Measurements from ENCODE around the gene MKI67. TPM values are rescaled to one million over a fixed set of nuclear protein-coding genes. Genes with fewer than 3 reads are reported as not detected.

MKI67 gene
- total and polyA plus RNA-seq, 2 of the 4 experiments (the other 2 are of a cell fraction) = 13.5 to 36.4 TPM

GRCh38 chr10:128147064-128147463 is 20.8 kb upstream of the MKI67 start:
- H2BK20ac ChIP-seq (ENCODE audit: low read depth, low read length) = no peak overlapping the region
- no peak overlapping the region for H2BK5ac ChIP-seq (ENCODE audit: low read depth, low read length, poor library complexity, severe bottlenecking)
- no peak overlapping the region for H2BK120ac ChIP-seq (ENCODE audit: low read depth, low read length)
- H3K4me2 ChIP-seq (ENCODE audit: low read depth, low read length) = no peak overlapping the region
- no peak overlapping the region for H4K5ac ChIP-seq (ENCODE audit: low read depth, low read length)
- H2AK9ac ChIP-seq (replicated peaks; ENCODE audit: low read depth, low read length, poor library complexity) = no peak overlapping the region
- H3K27me3 ChIP-seq (ENCODE audit: control insufficient read depth, insufficient read depth, low read length) = peaks cover 7% of the 10 kb centered on the region; the same call in 1 of the 2 replicates
- H3K4ac ChIP-seq (ENCODE audit: low read depth, low read length) = no peak overlapping the region
- peaks cover 2% of the 10 kb centered on the region for H3K4me1 ChIP-seq (ENCODE audit: control insufficient read depth, insufficient read depth, low read length)
- no peaks in the 10 kb centered on the region for H3K79me1 ChIP-seq (ENCODE audit: low read depth in 1 of 2, low read length in 2 of 2)
- dilution Hi-C loops (cut with HindIII; ENCODE audit: low sequenced_read_pairs, unreplicated experiment) (no loop called here), in situ Hi-C loops (cut with MboI; ENCODE audit: low sequenced_read_pairs) (no loop called here), intact Hi-C loops (cut with micrococcal nuclease) (loop anchor here (2.0 kb wide), 1 partner anchor 20 kb away; the partner anchor contains the start of gene MKI67)
- DNase-seq = no peak
- WGBS, 2 experiments (ENCODE audit: extremely low coverage in 2 of 2, insufficient read length in 1 of 2) = no CpG with 5 or more reads among the region's 4 CpGs
- H3K27ac ChIP-seq (ENCODE audit: insufficient read depth, low read length) = no peak overlapping the region
- no peaks in the 10 kb centered on the region for H3K9me1 ChIP-seq (ENCODE audit: insufficient read depth, low read length)
- H4K20me1 ChIP-seq (ENCODE audit: insufficient read depth, low read length) = no peaks in the 10 kb centered on the region
- H3K36me3 ChIP-seq (ENCODE audit: control insufficient read depth, insufficient read depth, low read length) = no peaks in the 10 kb centered on the region
- ATAC-seq (ENCODE audit: low read depth) = no peak
- H3K14ac ChIP-seq (replicated peaks; ENCODE audit: low read depth, low read length) = no peak overlapping the region
- TF ChIP-seq ELK1 (IDR thresholded peaks at IDR 0.05; ENCODE audit: borderline replicate concordance, low read depth, low read length) (no peak), SMC3 (IDR thresholded peaks at IDR 0.05; ENCODE audit: low read depth, low read length) (no peak), CHD1 (IDR thresholded peaks at IDR 0.05; ENCODE audit: low read depth, low read length) (no peak), MAZ (IDR thresholded peaks at IDR 0.05; ENCODE audit: borderline replicate concordance, low read depth, low read length) (no peak), RFX5 (IDR thresholded peaks at IDR 0.05; ENCODE audit: low read depth, low read length) (no peak), CTCF (conservative IDR thresholded peaks at IDR 0.05; ENCODE audit: low read depth, low read length) (no peak), USF2 (IDR thresholded peaks at IDR 0.05; ENCODE audit: low read depth, low read length) (no peak), BHLHE40 (IDR thresholded peaks at IDR 0.05; ENCODE audit: low read depth, low read length) (no peak), RCOR1 (IDR thresholded peaks at IDR 0.05; ENCODE audit: insufficient replicate concordance, low read length) (no peak), NFE2L2 (IDR thresholded peaks at IDR 0.05; ENCODE audit: low read depth, low read length) (no peak), MXI1 (IDR thresholded peaks at IDR 0.05; ENCODE audit: borderline replicate concordance, low read depth, low read length) (no peak), POLR2A (IDR thresholded peaks at IDR 0.05; ENCODE audit: low read depth, low read length) (no peak), CEBPB (IDR thresholded peaks at IDR 0.05; ENCODE audit: low read depth, low read length) (no peak), MAFK (IDR thresholded peaks at IDR 0.05; ENCODE audit: low read depth, low read length) (no peak), RAD21 (IDR thresholded peaks at IDR 0.05; ENCODE audit: low read length) (no peak), FOS (IDR thresholded peaks at IDR 0.05; ENCODE audit: low read depth, low read length) (no peak)
- no peak overlapping the region for H3K18ac ChIP-seq (ENCODE audit: low read depth, low read length)
- H4K8ac ChIP-seq (ENCODE audit: low read depth in 2 of 2, low read length in 2 of 2) = no peak overlapping the region
- no peak overlapping the region for H3K23ac ChIP-seq (ENCODE audit: low read depth, low read length)
- no peak overlapping the region for H4K91ac ChIP-seq (ENCODE audit: insufficient read depth, low read depth, low read length)
- H3K9me3 ChIP-seq (ENCODE audit: control insufficient read depth, insufficient read depth, low read length) = no peaks in the 10 kb centered on the region
- ChIA-PET POLR2A (ENCODE audit: unreplicated experiment) (no interaction called here), CTCF (no interaction called here)
- H3K56ac ChIP-seq (ENCODE audit: extremely low read depth, insufficient read depth, low read length) = no peak overlapping the region
- no peak overlapping the region for H2AFZ ChIP-seq (replicated peaks; ENCODE audit: low read length, poor library complexity)
- H2AK5ac ChIP-seq (ENCODE audit: low read depth, low read length) = no peak overlapping the region
- H3K4me3 ChIP-seq (ENCODE audit: insufficient read depth, low read depth, low read length) = no peak overlapping the region
- no TSS peak for BruUV-seq (replicated peaks)
- H3K9ac ChIP-seq (ENCODE audit: low read depth, low read length) = no peak overlapping the region
- H2BK15ac ChIP-seq (ENCODE audit: low read depth, low read length) = no peak overlapping the region
